Stimulated activated CD4-positive, alpha-beta T cell treated with anti-CD3 and anti-CD28 coated beads, Interleukin-15, amount 100 ng/mL, for 1 hour (primary cell): ENCODE results near the gene NR2F1-AS1.
"Not testable (repeated sequence)": the region's sequence is repeated elsewhere in the genome, so short reads cannot be mapped to it uniquely, and the experiment has no call there.

ENCODE experiments used
- DNase-seq, 2 donors: peaks; one replicate each; pipeline ENCODE4 v3.0.0-alpha.2; 2020; ENCODE audit warnings: low read depth in 1 of 2, low spot score in 1 of 2

The NR2F1-AS1 gene

DNA sequence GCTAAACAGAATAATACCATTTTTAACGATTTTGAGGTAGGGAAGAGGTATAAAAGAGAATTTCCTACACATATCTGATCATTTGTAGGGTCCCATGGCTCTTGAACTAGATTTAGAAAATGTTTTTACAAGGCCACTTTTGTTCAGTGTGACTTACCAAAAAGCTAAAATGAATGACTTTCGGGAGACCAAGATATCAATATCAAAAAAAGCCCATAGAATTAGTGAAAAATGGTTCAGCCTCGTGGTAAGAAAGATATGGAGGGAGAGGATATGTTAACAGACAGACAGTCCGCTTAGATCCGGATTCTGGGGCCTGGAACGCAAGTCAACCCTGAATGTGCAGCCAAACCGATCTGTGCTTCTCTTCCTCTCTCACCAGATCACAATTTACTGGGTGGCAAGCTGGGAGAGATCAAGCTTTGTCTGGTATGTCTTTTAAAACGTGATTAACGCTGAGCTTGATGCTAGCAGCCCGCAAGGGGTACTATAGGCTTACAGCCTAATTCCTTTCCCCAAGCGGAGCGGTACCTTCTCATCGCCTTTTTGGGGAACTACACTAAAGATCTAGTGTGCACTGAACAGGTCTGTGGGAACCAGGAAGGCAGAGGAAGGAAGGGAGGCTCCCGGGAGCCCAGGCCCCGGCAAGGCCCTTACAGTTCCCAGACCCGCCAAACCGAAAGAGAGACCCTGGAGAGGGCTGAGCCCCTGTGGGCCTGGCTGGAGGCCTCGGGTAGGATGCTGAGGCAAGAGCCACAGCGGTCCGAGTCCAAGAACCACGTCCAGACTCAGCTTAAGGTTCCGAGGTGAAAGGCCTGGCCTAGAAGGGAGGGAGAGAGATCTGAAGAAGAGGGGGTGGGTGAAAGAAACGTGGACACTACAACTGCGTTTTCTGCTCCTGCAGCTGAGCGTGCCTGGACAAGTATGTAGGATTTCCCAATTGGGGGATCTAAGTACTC, 2.9 kb downstream of the NR2F1-AS1 start:
- DNase-seq: no peak

DNA sequence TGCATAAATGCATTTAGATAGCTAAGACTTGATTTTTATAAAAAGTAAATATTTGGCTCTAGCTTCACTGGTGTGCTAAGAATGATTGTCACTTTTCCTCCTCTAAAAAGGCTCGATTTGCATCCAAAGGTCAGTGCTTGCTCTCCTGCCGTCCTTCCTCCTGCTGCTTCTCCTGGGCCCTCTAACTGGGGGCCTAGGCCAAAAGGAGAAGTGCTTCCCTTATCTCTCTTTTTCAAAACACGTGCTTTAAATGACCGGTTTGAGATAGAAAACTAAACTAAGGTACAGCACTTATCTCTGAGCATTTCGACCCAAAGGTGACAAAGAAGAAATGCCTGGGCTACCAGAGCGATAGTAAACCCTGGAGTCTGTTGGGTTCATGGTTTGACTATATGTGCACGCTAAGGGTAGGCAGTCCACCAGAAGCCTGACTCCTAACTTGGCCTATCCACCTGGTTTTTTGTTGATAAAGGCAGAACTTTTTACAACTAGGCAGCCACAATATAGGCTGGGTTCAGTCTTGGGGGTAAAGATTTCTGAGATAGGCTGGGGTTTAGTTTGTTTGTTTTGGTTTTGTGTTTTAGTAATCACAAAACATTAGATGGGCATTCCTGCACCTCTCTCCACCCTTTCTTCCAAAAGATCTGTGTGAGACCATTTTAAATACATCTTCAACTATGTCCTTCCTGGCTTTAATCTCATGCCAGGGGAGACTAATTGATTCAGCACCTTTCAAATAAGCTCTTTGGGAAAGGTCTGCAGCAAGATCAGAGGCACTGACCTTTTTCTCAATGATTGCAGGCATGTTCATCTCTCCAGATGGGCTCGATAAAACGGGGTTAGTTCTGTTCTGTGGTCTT, 3.8 kb downstream of the NR2F1-AS1 start:
- no peak for DNase-seq

GRCh38 chr5:93575461-93576414, 5.3 kb downstream of the NR2F1-AS1 start:
- DNase-seq: no peak

- DNase-seq: no peak
These were observed 6.3 kb downstream of the NR2F1-AS1 start for GRCh38 chr5:93574491-93575305.

- DNase-seq: no peak
These were observed 7.4 kb downstream of the NR2F1-AS1 start for GRCh38 chr5:93573354-93574351.

DNA sequence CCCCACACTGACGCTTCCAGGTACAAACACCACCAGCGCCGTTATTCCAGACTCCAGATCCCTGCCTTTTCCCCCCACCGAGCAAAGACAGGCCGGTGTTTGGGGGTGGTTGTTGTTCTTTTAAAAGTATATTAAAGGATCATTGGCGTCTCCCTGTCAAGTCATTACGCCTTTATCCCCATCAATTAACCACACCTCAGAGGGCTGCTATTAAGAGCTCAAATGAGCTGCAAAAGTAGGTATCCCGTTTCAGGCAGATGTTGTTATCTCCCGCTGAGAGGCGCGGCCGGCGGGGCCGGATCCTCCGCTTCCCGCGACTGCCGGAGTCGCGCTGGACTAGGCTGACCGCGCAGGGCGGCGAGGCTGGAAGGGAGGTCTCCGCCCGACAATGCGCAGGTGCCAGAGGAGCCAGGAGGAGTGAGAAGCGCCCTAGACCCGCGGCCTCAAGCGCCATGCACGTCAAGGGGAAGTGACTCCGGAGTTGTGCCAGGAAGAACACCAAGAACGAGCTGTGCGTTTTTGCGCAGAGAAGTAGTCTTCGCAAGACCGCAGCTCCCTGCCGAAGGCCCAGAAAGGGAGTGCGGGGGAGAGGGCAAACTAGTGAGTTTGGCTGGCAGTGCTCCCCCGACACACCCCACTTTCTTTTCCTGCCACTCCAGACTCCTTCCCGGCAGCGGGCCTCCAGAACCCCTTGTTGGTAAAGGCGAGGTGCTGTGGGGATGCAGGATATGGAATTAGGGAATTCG, 8.2 kb downstream of the NR2F1-AS1 start:
- no peak for DNase-seq

GRCh38 chr5:93572101-93572607, 8.9 kb downstream of the NR2F1-AS1 start:
- DNase-seq: no peak

DNA sequence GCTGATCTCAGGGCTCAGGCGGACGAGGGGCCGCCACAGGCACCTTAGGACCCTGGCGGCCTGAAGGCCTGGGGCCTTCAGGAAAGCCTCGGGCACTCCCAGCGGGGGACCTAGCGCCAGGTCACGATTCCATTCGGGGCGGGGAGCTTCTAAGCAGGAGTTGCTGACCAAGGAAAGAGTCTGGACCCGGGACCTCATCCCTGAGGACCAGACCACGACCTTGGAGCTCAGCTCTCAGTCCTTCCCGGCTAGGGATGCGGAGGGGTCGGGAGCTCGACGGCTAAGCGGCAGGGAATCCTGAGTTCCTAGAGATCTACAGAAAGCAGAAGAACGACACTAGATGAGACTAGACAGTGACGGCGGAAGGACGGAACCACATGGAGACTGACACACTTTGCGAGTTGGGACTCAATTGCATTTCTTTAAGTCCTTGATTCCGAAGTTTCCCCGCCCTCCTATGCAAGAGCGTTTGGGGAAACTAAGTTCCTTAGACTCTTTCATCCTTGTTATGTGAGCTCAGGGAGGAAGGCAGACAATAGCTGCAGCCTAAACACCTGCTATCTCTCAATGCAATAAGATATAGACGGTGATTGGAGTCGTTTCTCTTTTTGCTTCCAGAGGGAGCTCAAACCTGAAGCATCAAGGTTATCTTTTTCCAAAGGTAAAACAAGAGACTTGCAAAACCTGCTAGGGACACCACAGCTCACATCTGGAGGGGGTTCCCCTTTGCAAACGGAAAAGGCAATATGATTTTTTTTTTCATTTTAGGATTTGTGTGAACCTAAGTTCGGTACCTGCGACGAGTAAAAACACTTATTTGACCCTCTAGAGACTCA, 9.7 kb downstream of the NR2F1-AS1 start:
- no peak for DNase-seq

DNA sequence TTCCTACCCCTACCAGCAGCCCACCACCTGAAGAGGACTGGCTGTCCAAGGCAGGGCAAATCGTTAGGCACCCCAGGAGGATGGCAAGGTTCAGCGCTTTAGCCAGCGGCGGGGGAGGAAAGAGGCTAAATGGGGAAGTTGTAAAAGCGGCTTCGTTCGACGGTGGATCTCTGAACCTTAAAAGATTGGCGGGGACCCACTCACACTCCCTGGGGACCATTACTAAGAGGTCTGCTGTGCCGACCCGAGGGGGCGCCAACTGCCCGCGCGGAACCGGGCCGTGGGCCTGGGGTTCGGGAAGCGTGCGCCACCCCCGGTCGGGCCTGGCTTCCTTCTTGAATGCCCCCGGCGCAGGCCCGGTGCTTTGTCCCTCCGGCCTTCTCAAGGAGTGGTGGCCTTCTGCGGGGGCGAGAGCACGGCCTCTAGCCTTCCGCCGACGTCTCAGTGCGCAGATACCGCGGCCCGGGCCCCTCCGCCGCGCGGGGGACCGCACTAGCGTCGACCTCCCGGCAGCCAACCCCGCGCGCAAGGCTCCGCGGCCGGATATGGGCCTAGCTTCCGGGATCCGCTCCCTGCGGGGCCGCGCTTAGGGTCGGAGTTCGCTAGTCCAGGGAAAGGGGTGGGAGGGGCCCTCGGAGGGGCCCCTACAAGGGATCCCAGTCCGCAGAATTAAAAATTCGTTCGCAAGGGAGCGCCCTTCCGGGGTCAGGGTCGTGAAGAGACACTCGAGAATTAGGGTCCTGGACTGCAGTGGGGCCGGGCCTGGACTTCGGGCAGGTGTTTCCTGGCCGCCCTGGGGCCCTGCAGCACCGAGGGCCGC, 10.5 kb downstream of the NR2F1-AS1 start:
- DNase-seq: no peak

DNA sequence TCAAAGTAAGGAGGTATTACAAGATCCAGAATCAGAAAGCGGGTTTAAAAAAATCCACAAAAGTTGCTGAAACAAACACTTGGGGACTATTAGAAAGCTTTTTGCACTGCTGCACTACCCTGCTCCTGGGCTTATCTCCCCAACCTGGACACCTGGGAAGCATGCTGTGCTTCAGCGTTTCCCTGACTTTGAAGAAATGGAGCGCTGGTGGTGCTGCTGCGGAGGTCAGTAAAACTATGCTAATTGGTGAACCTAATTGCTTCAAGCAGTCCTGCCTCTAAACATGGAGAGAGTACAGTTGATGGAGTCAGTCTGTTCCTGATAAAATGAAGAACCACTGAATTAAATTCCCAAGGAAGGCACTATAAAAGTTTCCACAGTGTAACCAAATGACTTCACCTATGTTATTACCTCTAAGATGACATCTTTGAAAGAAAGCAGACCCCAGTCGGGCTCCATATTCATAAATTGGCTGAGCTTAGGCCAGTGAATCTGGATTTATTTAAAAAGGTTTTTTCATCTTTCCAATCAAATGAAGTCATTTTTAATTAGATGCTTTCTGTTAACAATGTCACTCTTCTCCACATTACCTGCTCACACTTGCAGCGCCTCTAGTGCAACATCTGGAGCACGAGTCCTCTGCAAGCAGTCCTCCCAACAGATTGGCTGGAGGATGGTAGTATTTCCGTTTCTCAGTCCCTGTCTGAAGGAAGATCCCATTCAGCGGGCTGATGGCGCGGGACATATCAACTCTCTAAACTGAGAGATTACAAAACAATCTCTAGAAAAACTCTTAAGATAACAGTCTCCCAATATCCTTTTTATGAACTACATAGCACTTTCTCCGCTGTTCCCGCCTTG, 11.5 kb downstream of the NR2F1-AS1 start:
- no peak for DNase-seq

- DNase-seq: no peak
These were observed 13.6 kb downstream of the NR2F1-AS1 start for GRCh38 chr5:93567424-93567823.

GRCh38 chr5:93566091-93566490, 14.9 kb downstream of the NR2F1-AS1 start:
- no peak for DNase-seq

DNA sequence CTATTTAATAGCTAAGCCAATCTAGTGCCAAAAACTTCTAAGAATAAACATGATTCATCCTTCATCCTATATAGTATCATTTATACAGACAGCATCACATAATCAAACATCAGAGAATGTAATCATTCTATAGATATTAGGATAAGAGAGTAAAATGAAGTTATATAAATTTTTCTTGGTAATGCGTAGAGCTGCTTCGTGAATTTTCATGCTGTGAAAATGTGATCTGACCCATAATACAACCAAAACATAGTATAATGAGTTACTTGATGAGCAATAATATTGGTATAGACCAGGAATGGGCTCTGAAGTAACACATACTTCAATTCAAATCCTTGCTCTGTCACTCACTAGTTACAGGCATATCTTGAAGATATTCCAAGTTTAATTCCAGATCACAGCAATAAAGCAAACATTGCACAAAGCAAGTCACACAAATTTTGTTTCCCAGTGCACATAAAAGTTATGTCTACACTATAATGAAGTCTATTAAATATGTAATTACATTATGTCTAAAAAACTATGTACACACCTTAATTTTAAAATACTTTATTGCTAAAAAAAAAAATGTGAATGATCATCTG, 23.9 kb downstream of the NR2F1-AS1 start:
- no peak for DNase-seq

GRCh38 chr5:93549594-93549993, 31.4 kb downstream of the NR2F1-AS1 start:
- not testable (repeated sequence) for DNase-seq

- no peak for DNase-seq
These were observed 35.1 kb downstream of the NR2F1-AS1 start for GRCh38 chr5:93545872-93546271.
